WTC11 (cell line): ENCODE results near the gene NDUFC2. TPM values are rescaled to one million over a fixed set of nuclear protein-coding genes. Genes with fewer than 3 reads are reported as not detected.

Experiments
- ATF1 ChIP-seq: sonication (generic); formaldehyde crosslinking; IDR thresholded peaks from 2 replicates; pipeline ENCODE4 v1.8.1; 2023; ENCODE audit warnings: mild to moderate bottlenecking, moderate library complexity, missing genetic modification reagents
- CREB1 ChIP-seq: sonication (generic); formaldehyde crosslinking; IDR thresholded peaks from 2 replicates; pipeline ENCODE4 v1.8.0; 2023; ENCODE audit warnings: mild to moderate bottlenecking, missing genetic modification reagents
- CREM ChIP-seq: sonication (generic); formaldehyde crosslinking; IDR thresholded peaks from 2 replicates; pipeline ENCODE4 v1.8.1; 2022; ENCODE audit warnings: mild to moderate bottlenecking, missing genetic modification reagents, moderate library complexity
- E2F4 ChIP-seq: sonication (generic); formaldehyde crosslinking; IDR thresholded peaks from 2 replicates; pipeline ENCODE4 v1.8.1; 2022; ENCODE audit warnings: low read depth, mild to moderate bottlenecking, moderate library complexity, missing genetic modification reagents, borderline replicate concordance
- E2F5 ChIP-seq: sonication (generic); formaldehyde crosslinking; IDR thresholded peaks from 2 replicates; pipeline ENCODE4 v1.8.1; 2022; ENCODE audit warnings: mild to moderate bottlenecking, moderate library complexity, missing genetic modification reagents
- ELF4 ChIP-seq: sonication (generic); formaldehyde crosslinking; IDR thresholded peaks from 2 replicates; pipeline ENCODE4 v1.8.1; 2022; ENCODE audit warnings: low read depth, mild to moderate bottlenecking, moderate library complexity, missing genetic modification reagents
- HMGA2 ChIP-seq: fragments of 250-450 bp; sonication (Bioruptor Pico); IDR thresholded peaks from 2 replicates; pipeline ENCODE4 v1.4.0; 2021; ENCODE audit warnings: mild to moderate bottlenecking, moderate library complexity
- MXD4 ChIP-seq: fragments of 250-450 bp; sonication (Bioruptor Pico); IDR thresholded peaks from 2 replicates; pipeline ENCODE4 v1.8.0; 2021; ENCODE audit warnings: mild to moderate bottlenecking, moderate library complexity, borderline replicate concordance
- MYBL2 ChIP-seq: sonication (generic); formaldehyde crosslinking; IDR thresholded peaks from 2 replicates; pipeline ENCODE4 v1.8.1; 2023; ENCODE audit warnings: mild to moderate bottlenecking, moderate library complexity, missing genetic modification reagents
- NR2C2 ChIP-seq: sonication (generic); formaldehyde crosslinking; IDR thresholded peaks from 2 replicates; pipeline ENCODE4 v1.8.0; 2022; ENCODE audit warnings: mild to moderate bottlenecking, missing genetic modification reagents
- OVOL2 ChIP-seq: fragments of 250-450 bp; sonication (Bioruptor Pico); IDR thresholded peaks from 2 replicates; pipeline ENCODE4 v1.9.0; 2021; ENCODE audit warnings: mild to moderate bottlenecking, borderline replicate concordance
- SMAD4 ChIP-seq: sonication (generic); formaldehyde crosslinking; IDR thresholded peaks from 2 replicates; pipeline ENCODE4 v1.8.0; 2022; ENCODE audit warnings: mild to moderate bottlenecking, missing genetic modification reagents
- SP1 ChIP-seq: sonication (generic); formaldehyde crosslinking; conservative IDR thresholded peaks from 2 replicates; pipeline ENCODE4 v1.8.1; 2022; ENCODE audit warnings: missing genetic modification reagents
- TEAD1 ChIP-seq: sonication (generic); formaldehyde crosslinking; IDR thresholded peaks from 2 replicates; pipeline ENCODE4 v1.8.0; 2022; ENCODE audit warnings: mild to moderate bottlenecking, missing genetic modification reagents
- ZBTB43 ChIP-seq: sonication (generic); formaldehyde crosslinking; IDR thresholded peaks from 2 replicates; pipeline ENCODE4 v1.8.1; 2023; ENCODE audit warnings: mild to moderate bottlenecking, missing genetic modification reagents
- ZNF281 ChIP-seq: sonication (generic); formaldehyde crosslinking; IDR thresholded peaks from 2 replicates; pipeline ENCODE4 v1.8.0; 2023; ENCODE audit warnings: mild to moderate bottlenecking, missing genetic modification reagents
- ZNF532 ChIP-seq: fragments of 250-450 bp; sonication (Bioruptor Pico); IDR thresholded peaks from 2 replicates; pipeline ENCODE4 v1.9.0; 2021; ENCODE audit warnings: mild to moderate bottlenecking, borderline replicate concordance
- total RNA-seq: library from RNA; stranded (reverse); gene quantifications from 3 replicates; pipeline ENCODE4 v1.2.3, GENCODE V29; 2021
- TF ChIP-seq, protein P1 (sequence below): sonication (generic); formaldehyde crosslinking; IDR thresholded peaks from 2 replicates; pipeline ENCODE4 v1.8.0; 2023; ENCODE audit warnings: missing genetic modification reagents
- TF ChIP-seq, protein P2 (sequence below): fragments of 250-450 bp; sonication (Bioruptor Pico); IDR thresholded peaks from 2 replicates; pipeline ENCODE4 v1.9.0; 2021; ENCODE audit warnings: moderate library complexity, mild to moderate bottlenecking, inconsistent platforms, borderline replicate concordance
- TF ChIP-seq, protein P3 (sequence below): sonication (generic); formaldehyde crosslinking; IDR thresholded peaks from 2 replicates; pipeline ENCODE4 v1.8.1; 2022; ENCODE audit warnings: missing genetic modification reagents, borderline replicate concordance
- TF ChIP-seq, protein P4 (sequence below): sonication (generic); formaldehyde crosslinking; IDR thresholded peaks from 2 replicates; pipeline ENCODE4 v1.8.0; 2022; ENCODE audit warnings: mild to moderate bottlenecking, missing genetic modification reagents

Gene NDUFC2
- total RNA-seq, 1 experiment from 2014 or later = 215 TPM

- no peak for TF ChIP-seq ZNF532 (CRISPR knock-in tag)
- TF ChIP-seq E2F5 (CRISPR knock-in tag) = peak; percentile 79
- TF ChIP-seq ZBTB43 (CRISPR knock-in tag) = peak; percentile 24; the same call in 1 of the 2 replicates
- TF ChIP-seq MYBL2 (CRISPR knock-in tag) = peak; percentile 26; the same call in 1 of the 2 replicates
- peak; percentile 54; the same call in 1 of the 2 replicates for TF ChIP-seq CREM
- TF ChIP-seq, protein P1, sequence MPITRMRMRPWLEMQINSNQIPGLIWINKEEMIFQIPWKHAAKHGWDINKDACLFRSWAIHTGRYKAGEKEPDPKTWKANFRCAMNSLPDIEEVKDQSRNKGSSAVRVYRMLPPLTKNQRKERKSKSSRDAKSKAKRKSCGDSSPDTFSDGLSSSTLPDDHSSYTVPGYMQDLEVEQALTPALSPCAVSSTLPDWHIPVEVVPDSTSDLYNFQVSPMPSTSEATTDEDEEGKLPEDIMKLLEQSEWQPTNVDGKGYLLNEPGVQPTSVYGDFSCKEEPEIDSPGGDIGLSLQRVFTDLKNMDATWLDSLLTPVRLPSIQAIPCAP (CRISPR knock-in tag) = no peak
- TF ChIP-seq SP1 (CRISPR knock-in tag) = peak; percentile 67; the same call in 1 of the 2 replicates
- TF ChIP-seq, protein P2, sequence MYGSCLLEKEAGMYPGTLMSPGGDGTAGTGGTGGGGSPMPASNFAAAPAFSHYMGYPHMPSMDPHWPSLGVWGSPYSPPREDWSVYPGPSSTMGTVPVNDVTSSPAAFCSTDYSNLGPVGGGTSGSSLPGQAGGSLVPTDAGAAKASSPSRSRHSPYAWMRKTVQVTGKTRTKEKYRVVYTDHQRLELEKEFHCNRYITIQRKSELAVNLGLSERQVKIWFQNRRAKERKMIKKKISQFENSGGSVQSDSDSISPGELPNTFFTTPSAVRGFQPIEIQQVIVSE (CRISPR knock-in tag) = no peak
- peak; percentile 69; the same call in 1 of the 2 replicates for TF ChIP-seq CREB1 (CRISPR knock-in tag)
- no peak for TF ChIP-seq NR2C2
- TF ChIP-seq, protein P3, sequence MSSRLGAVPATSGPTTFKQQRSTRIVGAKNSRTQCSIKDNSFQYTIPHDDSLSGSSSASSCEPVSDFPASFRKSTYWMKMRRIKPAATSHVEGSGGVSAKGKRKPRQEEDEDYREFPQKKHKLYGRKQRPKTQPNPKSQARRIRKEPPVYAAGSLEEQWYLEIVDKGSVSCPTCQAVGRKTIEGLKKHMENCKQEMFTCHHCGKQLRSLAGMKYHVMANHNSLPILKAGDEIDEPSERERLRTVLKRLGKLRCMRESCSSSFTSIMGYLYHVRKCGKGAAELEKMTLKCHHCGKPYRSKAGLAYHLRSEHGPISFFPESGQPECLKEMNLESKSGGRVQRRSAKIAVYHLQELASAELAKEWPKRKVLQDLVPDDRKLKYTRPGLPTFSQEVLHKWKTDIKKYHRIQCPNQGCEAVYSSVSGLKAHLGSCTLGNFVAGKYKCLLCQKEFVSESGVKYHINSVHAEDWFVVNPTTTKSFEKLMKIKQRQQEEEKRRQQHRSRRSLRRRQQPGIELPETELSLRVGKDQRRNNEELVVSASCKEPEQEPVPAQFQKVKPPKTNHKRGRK (CRISPR knock-in tag) = no peak
- TF ChIP-seq MXD4 (CRISPR knock-in tag) = no peak
- TF ChIP-seq HMGA2 = no peak
- TF ChIP-seq, protein P4, sequence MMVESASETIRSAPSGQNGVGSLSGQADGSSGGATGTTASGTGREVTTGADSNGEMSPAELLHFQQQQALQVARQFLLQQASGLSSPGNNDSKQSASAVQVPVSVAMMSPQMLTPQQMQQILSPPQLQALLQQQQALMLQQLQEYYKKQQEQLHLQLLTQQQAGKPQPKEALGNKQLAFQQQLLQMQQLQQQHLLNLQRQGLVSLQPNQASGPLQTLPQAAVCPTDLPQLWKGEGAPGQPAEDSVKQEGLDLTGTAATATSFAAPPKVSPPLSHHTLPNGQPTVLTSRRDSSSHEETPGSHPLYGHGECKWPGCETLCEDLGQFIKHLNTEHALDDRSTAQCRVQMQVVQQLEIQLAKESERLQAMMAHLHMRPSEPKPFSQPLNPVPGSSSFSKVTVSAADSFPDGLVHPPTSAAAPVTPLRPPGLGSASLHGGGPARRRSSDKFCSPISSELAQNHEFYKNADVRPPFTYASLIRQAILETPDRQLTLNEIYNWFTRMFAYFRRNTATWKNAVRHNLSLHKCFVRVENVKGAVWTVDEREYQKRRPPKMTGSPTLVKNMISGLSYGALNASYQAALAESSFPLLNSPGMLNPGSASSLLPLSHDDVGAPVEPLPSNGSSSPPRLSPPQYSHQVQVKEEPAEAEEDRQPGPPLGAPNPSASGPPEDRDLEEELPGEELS (CRISPR knock-in tag) = peak; percentile 88
- TF ChIP-seq ZNF281 (CRISPR knock-in tag) = no peak
- no peak for TF ChIP-seq ELF4 (CRISPR knock-in tag)
- TF ChIP-seq E2F4 (CRISPR knock-in tag) = no peak
- no peak for TF ChIP-seq SMAD4 (CRISPR knock-in tag)
- no peak for TF ChIP-seq ATF1 (CRISPR knock-in tag)
- no peak for TF ChIP-seq OVOL2 (CRISPR knock-in tag)
- TF ChIP-seq TEAD1 (CRISPR knock-in tag) = peak; percentile 42; the same call in 1 of the 2 replicates
Observed at GRCh38 chr11:78022397-78023396, 57.0 kb downstream of the NDUFC2 start, which contains the start of gene KCTD14 (continued).
